GM18520 (cell line): ENCODE measurements around the gene SPATA16.
"Not testable (repeated sequence)": the region's sequence is repeated elsewhere in the genome, so short reads cannot be mapped to it uniquely, and the experiment has no call there.

Source experiments
- ATAC-seq: cut with Tn5 transposase; IDR thresholded peaks from one replicate; pipeline ENCODE4 v1.9.1; 2021; ENCODE audit not compliant: unreplicated experiment

SPATA16 gene

DNA sequence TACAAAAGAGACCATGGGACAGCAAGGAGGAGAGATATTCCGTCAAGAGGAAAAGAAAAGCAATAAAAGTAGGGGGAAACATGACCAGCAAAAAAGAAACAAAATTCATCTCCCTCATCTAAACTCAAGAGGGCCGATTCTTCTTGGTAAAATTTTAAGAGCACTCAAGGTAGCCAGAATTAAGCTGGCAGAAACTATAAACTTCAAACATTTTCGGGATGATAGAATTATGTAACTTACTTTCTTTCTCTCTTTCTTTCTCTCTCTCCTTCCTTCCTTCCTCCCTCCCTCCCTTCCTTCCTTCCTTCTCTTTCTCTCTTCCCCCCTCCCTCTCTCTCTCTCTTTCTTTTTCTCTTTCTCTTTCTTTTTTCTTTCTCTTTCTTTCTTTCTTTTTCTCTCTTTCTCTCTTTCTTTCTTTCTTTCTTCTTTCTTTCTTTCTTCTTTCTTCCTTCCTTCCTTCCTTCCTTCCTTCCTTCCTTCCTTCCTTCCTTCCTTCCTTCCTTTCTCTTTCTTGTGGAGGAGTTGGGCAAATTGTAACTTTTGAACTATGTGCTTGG is 180.3 kb downstream of the SPATA16 start:
- not testable (repeated sequence) for ATAC-seq

DNA sequence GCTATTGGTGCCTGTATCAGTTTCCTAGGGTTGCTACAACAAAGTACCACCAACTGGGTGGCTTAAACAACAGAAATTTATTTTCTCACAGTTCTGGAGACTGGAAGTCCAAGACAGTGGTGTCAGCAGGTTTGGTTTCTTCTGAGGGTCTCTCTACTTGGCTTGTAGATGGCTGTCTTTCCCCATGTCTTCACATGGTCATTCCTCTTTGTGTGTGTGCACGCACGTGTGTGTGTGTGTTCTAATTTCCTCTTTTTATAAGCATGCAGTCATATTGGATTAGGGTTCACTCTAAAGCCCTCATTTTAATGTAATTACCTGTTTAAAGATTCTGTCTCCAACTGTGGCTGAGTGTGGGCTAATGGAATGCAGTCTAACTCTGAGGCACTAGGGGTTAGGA is 182.5 kb downstream of the SPATA16 start:
- no peak for ATAC-seq

- no peak for ATAC-seq
Observed at GRCh38 chr3:172953571-172953970, 187.5 kb downstream of the SPATA16 start.

- ATAC-seq: no peak
Observed at GRCh38 chr3:172951511-172951910, 189.5 kb downstream of the SPATA16 start.

GRCh38 chr3:172946061-172946460 is 195.0 kb downstream of the SPATA16 start:
- no peak for ATAC-seq

DNA sequence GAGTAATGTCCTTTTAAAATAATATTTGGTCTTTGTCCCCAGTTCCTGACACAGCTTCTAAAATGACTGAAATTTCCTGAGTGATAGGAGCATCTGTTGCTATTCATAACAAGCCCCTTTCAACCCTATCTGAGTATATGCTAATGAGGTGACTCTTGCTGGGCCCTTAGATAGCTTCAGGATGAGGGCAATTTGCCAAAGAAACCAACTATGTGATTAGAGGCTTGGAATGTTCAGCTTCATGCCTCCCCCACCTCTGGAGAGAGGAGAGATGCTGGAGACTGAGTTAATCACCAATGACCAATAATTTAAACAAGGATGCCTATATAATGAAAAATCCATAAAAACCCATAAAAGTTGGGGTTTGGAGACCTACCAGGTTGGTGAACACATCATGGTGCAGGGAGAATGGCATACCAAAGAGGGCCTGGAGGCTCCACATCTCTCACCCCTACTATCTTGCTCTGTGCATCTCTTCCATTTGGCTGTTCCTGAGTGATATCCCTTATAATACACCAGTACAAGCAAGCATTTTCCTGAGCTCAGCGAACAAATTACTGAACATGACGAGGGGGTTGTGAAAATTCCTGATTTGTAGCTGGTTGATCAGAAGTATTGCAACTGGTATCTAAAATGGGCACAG is 201.3 kb downstream of the SPATA16 start:
- ATAC-seq: no peak

- ATAC-seq: no peak
Observed at GRCh38 chr3:172938788-172939187, 202.2 kb downstream of the SPATA16 start.

DNA sequence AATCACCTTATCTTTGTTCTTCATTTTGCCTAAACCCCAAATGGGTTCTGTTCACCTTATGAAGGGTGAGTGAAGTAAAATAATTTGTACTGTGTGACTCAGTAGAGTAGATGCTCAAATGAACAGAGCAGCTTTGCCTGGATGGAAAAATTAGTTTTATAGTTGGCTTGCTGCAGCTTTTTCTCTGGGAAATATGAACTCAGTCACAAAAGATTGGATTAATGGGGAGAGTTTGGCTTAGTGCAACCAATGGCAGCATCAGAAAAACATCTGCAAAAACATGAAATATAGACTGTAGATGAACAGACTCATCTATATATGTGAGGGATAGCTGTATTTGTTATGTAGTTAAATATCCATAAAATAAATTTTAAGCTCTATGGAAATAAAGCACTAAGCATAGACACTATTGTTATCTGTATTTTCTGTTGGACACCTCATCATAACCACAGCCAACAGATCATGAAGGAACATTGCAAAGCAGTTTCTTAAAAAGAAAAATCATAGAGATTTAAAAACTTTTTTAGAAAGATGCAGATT is 209.2 kb downstream of the SPATA16 start:
- no peak for ATAC-seq

- ATAC-seq: no peak
Observed at GRCh38 chr3:172929451-172929850, 211.6 kb downstream of the SPATA16 start.

DNA sequence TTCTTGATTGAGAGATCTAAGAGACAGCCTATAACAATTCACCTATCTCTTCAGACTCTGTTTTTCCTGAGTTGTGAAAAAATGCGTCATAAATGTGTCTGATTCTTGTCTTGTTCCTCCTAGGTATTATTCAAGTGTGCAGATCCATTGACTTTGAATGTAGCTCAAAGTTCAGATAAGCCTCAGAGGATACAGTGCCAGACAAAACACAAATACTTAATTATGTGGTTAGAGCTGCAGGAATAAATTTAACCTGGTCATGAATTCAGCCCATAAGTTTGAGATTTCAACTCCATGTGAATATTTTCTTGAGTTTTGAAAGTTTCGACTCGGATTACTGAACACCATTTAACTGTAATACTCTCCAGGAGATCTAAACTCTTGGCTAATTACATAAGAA is 216.5 kb downstream of the SPATA16 start:
- no peak for ATAC-seq

- ATAC-seq: no peak
Observed at GRCh38 chr3:172919297-172919683, 221.7 kb downstream of the SPATA16 start.

DNA sequence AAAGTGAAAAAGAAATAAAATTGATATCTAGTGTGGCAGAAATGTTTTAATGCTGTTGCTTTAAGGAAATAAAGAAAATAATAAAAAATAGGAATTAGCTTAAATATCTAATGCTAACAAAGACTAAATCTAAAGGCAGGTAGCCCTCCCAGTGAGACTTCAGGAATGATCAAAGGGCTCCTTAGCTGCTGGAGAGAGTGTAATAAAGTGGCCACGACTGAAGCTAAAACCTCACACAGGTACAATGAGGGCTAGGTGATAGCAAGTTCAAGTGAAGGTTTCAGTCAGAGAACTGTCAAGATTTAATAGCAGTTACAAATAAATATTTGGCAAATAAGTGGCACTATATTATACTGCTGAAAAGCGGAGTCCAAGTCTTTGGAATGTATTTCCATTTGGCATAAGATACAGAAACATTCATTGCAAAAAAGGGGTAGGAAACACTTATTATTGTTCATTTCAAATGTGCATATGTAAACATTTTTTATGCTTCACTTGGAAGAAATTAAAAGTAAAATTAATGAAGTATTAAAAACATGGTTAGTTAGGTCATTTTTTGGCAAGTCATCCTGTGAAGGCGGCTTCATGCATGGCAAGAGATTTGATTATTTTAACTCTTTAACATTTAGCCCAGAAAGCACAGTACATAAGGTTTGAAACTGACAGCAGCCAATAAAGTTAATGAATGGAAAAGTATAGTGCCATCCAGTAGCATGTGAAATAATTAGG is 222.3 kb downstream of the SPATA16 start:
- ATAC-seq: no peak

DNA sequence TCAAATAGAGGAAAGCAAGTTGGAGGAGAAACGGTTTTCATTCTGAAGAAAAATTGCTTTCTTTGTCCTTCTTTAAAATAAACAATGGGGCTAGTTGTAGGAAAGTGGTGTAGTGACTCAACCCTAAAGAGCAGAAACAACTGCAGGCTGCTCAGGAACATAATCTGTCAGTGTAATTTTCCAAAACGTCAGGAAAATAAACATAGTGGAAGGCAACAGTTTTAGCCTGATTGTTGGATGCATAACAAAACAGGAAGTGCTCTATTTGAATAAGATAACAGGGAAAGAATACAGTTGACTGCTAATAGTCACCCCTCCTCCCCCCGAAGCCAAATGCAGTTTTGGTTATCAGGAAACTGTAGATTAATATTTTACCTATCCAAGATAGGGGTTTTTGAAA is 222.9 kb downstream of the SPATA16 start:
- no peak for ATAC-seq

DNA sequence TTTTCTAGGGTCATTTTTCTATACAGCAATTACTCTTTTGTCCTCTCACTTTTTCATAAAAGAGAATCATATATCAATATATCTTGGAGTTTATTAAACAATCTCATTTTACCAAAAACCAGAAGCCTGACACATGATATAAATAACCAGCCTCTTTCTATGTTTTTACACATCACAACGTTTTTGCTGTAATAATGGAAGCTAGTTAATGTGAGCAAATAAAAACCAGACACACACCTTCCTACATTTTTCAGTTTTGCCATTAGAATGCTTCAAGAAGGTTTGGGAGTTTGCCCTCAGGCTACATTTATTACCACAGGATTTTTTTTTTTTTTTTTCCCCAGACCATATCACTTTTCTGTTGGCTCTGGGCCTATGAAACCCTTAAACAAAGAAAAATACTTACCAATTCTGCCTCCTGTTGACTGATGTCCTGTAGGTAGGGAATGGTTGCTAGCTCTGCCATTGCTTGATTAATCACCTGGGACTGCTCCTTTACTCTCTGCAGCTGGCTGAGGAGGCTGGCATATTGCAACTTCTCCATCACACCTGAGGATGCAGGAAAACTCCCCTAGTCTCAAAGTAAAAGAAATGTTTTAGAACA is 225.0 kb downstream of the SPATA16 start:
- no peak for ATAC-seq

DNA sequence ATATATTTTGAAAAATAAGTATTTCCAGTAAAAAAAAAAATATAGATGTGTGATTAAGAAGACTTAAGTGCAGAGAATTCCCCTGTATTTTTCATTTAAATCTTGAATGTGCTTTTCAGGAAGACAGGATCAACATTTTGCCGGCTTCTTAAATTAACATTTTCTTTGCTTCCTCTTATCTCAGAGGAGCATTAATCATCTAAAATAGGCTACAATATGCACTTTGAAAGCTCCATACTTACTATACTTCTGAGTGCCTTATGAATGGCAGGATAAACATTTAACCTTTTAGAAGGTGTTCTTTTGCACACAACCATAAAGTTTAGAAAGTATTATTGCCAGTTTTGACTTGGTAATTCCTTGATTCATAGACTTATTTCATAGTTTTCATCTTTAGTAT is 226.2 kb downstream of the SPATA16 start:
- ATAC-seq: no peak

GRCh38 chr3:172913911-172914655 is 227.0 kb downstream of the SPATA16 start:
- no peak for ATAC-seq

DNA sequence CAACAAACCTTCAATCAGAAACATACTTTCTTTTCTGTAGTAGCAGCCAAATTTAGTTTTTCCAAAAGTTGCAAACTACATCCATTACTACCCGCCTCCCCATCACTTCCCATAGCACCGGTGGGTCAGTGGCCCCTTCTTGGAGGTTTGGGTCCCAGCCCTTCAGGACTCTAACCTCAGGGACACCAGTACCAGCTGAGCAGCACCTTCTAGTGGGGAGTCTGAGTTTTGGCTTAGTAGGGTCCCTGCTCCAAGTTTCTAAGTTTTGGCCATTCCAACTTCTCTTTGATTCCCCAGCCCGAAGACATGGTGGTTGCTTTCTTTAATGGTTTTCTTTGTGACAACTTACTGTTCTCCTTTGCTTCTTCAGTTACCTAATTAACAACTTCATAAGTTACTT is 229.9 kb downstream of the SPATA16 start:
- no peak for ATAC-seq

DNA sequence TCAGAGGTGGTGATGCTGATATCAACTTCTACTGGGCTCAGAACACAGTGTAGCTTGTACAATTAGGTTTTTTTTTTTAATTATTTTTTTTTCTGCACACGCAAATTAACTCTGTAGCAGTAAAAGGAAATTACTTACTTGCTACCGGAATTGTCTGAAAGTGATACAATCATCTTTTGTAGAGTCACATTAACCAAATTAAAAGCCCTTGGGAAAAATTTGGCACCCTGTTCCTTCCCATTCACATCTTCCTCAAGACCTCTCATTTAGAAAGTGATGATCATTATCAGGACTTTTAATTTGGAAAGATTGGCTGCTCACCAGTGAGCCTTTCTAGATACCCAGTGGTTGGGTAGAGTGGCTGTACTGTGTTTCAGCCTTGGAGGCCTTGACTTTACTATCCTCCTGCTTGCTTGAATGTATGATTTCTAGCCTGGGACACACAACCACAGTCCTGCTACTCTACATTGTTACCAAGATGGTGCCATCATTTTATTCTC is 232.2 kb downstream of the SPATA16 start:
- no peak for ATAC-seq

DNA sequence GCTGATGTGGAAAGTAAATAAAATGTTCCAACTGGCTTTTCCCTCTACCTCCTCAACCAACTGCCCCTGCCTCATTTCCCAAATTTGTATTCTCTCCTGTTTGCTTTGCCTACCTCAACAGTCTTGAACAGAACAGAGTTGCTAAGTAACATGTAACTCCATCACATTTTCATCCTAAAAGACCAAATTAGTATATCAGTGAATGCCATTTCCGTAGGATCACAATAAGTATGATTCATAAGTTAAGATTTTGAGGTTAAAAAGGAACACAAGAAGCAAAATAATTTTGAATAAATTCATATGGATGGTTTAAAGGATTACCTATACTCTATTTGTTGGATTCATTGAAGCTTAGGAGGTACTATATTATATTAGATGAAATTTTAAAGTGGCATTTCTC is 235.6 kb downstream of the SPATA16 start:
- ATAC-seq: no peak

GRCh38 chr3:172904711-172905373 is 236.2 kb downstream of the SPATA16 start:
- no peak for ATAC-seq
